GM12865 (cell line): ENCODE measurements around the gene TMEM131.

Experiments used
- DNase-seq: peaks from one replicate; pipeline ENCODE4 v3.0.0; 2010; ENCODE audit warnings: low read depth
- H3K4me3 ChIP-seq: 2 replicates; pipeline ENCODE4 v1.5.1; 2011; ENCODE audit warnings: mild to moderate bottlenecking, low read depth, low read length, control low read depth
- CTCF ChIP-seq: IDR thresholded peaks from 2 replicates; pipeline ENCODE4 v1.5.1; 2011; ENCODE audit warnings: low read length, control low read depth, low read depth, inconsistent platforms; ENCODE audit not compliant: insufficient read depth; ENCODE audit errors: missing control alignments

The TMEM131 gene

DNA sequence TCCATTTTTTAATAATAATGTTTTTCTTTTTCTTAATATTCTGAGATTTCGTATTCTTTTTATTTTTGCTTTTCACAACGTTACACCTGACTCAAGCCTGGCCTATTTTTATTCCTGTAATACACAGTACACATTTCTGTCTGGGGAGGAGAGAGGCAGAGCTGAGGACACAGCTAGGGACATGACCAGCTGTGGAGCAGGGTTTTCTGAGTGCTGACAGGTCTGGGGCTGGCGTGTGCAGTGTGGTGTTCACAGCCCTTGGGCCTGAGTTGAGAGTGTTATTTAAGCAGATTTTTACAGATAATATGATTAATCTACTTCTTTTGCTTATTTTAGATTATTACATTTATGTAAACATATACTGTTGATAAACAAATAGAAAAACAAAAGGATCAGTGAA is 226.4 kb downstream of the TMEM131 start:
- DNase-seq: no peak
- H3K4me3 ChIP-seq: no peak overlapping the region
- no peak for TF ChIP-seq CTCF

- no peak overlapping the region for H3K4me3 ChIP-seq
- DNase-seq: no peak
- no peak for TF ChIP-seq CTCF
Observed at GRCh38 chr2:97766567-97766966, 229.2 kb downstream of the TMEM131 start.

DNA sequence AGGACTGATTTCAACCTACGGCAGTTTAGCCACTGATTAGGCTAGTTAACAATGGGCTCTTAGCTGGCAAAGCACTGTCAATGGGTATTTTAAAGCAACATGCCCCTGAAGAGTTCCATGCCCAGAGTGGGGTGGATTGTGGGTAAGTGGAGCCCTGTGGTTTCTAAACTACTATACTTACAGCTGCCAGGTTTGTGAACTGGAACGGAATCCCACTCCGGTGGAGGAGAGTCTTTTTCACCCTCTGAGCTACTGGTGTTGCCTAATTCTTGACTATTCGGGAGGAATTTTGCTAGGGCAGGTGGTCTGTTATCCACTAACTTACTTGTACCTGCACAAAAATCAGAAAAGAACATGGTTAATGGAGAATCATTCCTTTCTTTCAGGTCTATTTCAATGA is 229.8 kb downstream of the TMEM131 start:
- TF ChIP-seq CTCF: no peak
- DNase-seq: no peak
- H3K4me3 ChIP-seq: no peak overlapping the region

GRCh38 chr2:97764559-97765263 is 231.0 kb downstream of the TMEM131 start:
- DNase-seq: no peak
- TF ChIP-seq CTCF: no peak
- no peak overlapping the region for H3K4me3 ChIP-seq

GRCh38 chr2:97763176-97763845 is 232.4 kb downstream of the TMEM131 start:
- DNase-seq: no peak
- no peak for TF ChIP-seq CTCF
- no peak overlapping the region for H3K4me3 ChIP-seq

- TF ChIP-seq CTCF: no peak
- H3K4me3 ChIP-seq: no peak overlapping the region
- no peak for DNase-seq
Observed at GRCh38 chr2:97761192-97761591, 234.6 kb downstream of the TMEM131 start.
